Endothelial cell of umbilical vein (primary cell): ENCODE measurements around the gene SCN5A.

Experiments used
- EZH2 ChIP-seq: IDR thresholded peaks from 2 replicates; pipeline ENCODE4 v1.6.1; 2012; ENCODE audit warnings: borderline replicate concordance, low read depth, mild to moderate bottlenecking, moderate library complexity, low read length, inconsistent platforms; ENCODE audit not compliant: severe bottlenecking
- MYC ChIP-seq: IDR thresholded peaks from one replicate; pipeline ENCODE4 v1.6.1; 2011; ENCODE audit warnings: mild to moderate bottlenecking, low read depth, low read length
- POLR2A ChIP-seq: IDR thresholded peaks from 2 replicates; pipeline ENCODE4 v1.6.1; 2012; ENCODE audit warnings: low read depth, mild to moderate bottlenecking, control low read depth, low read length

- TF ChIP-seq POLR2A (no peak), EZH2 (no peak), MYC (no peak)
Measured at GRCh38 chr3:38576131-38576525, 73.4 kb downstream of the SCN5A start.
